HepG2 (cell line): ENCODE data around the gene FGF4. TPM values are rescaled to one million over a fixed set of nuclear protein-coding genes. Genes with fewer than 3 reads are reported as not detected.

ENCODE experiments used
- ATAC-seq: fragments of 200-7000 bp; cut with Tn5 transposase; 3 replicates; pipeline ENCODE4 v1.9.1; 2020; ENCODE audit warnings: mild to moderate bottlenecking, moderate library complexity
- BruUV-seq: library from RNA; stranded (reverse); fragments of 400-500 nt; replicated peaks from 2 replicates; lab custom pipeline; 2021; lab: Mats Ljungman, UMichigan
- CTCF ChIA-PET: fragments of 300-600 bp; formaldehyde crosslinking; extraction: SDS; loops from one replicate; lab custom pipeline; 2021; ENCODE audit warnings: low total read pairs, inconsistent platforms, low intra/inter-chr PET ratio; lab: Yijun Ruan, JAX
- POLR2A ChIA-PET: fragments of 350-600 bp; sonication (Branson Sonifier 250); formaldehyde crosslinking; loops from one replicate; lab custom pipeline; 2020; ENCODE audit warnings: antibody characterized with exemption, inconsistent platforms; lab: Yijun Ruan, JAX
- DNase-seq: peaks from one replicate; pipeline ENCODE4 v3.0.0-alpha.2; 2015; ENCODE audit warnings: low spot score
- FAIRE-seq: peaks from 3 replicates; lab custom pipeline; 2011; peaks lifted over from hg19 to GRCh38; lab: Jason Lieb, UNC
- H2AFZ ChIP-seq: one replicate; pipeline ENCODE4 v1.6.1; 2011; ENCODE audit warnings: low read length, inconsistent platforms
- H3K27ac ChIP-seq: fragments of 300-600 bp; 3 replicates; pipeline ENCODE4 v1.8.0; 2011; ENCODE audit warnings: mixed run types, mild to moderate bottlenecking, mixed read lengths, low read length, inconsistent platforms; ENCODE audit not compliant: insufficient read depth; ENCODE audit errors: extremely low read length
- H3K27me3 ChIP-seq, 2 experiments: fragments of 200-600 bp in 1 of 2; 2 replicates in 1 of 2; 3 replicates in 1 of 2; pipeline versions ENCODE4 v1.6.0 to v1.8.0; 2011; ENCODE audit warnings: low read length in 2 of 2, mild to moderate bottlenecking in 2 of 2, moderate library complexity in 2 of 2, inconsistent platforms in 1 of 2; ENCODE audit not compliant: insufficient read depth in 2 of 2, control insufficient read depth in 1 of 2
- H3K36me3 ChIP-seq, 2 experiments: fragments of 200-600 bp in 1 of 2; replicated peaks in 1 of 2; 2 replicates in 1 of 2; 3 replicates in 1 of 2; pipeline versions ENCODE4 v1.5.1 to v1.8.0; 2011; ENCODE audit warnings: low read length in 2 of 2, inconsistent platforms in 1 of 2; ENCODE audit not compliant: insufficient read depth in 2 of 2, control insufficient read depth in 1 of 2
- H3K4me1 ChIP-seq: 2 replicates; pipeline ENCODE4 v1.5.1; 2012; ENCODE audit warnings: low read length, inconsistent platforms; ENCODE audit not compliant: insufficient read depth
- H3K4me2 ChIP-seq: 2 replicates; pipeline ENCODE4 v1.6.0; 2011; ENCODE audit warnings: low read depth, low read length, inconsistent platforms
- H3K4me3 ChIP-seq, 3 experiments: fragments of 200-600 bp in 1 of 3; sonication (generic), shearing (Covaris generic) in 1 of 3; replicated peaks in 1 of 3; 2 replicates each; pipeline ENCODE4 v1.5.1; 2011 to 2016; ENCODE audit warnings: low read length in 3 of 3, inconsistent platforms in 2 of 3, low read depth in 2 of 3, mild to moderate bottlenecking in 2 of 3, control low read depth in 1 of 3, mixed read lengths in 1 of 3; ENCODE audit not compliant: insufficient read depth in 1 of 3
- H3K79me2 ChIP-seq: one replicate; pipeline ENCODE4 v1.6.1; 2011; ENCODE audit warnings: low read length, inconsistent platforms; ENCODE audit not compliant: insufficient read depth
- H3K9ac ChIP-seq: 2 replicates; pipeline ENCODE4 v1.6.0; 2011; ENCODE audit warnings: mild to moderate bottlenecking, low read depth, low read length, inconsistent platforms; ENCODE audit not compliant: insufficient read depth
- H3K9me3 ChIP-seq: 2 replicates; pipeline ENCODE4 v1.5.1; 2012; ENCODE audit warnings: mild to moderate bottlenecking, low read length
- H4K20me1 ChIP-seq: 2 replicates; pipeline ENCODE4 v1.6.0; 2011; ENCODE audit warnings: inconsistent platforms, mild to moderate bottlenecking, low read length, moderate library complexity; ENCODE audit not compliant: insufficient read depth
- CBX1 ChIP-seq: IDR thresholded peaks from one replicate; pipeline ENCODE4 v1.6.1; 2016; ENCODE audit warnings: antibody characterized with exemption, low read depth
- HBP1 ChIP-seq: IDR thresholded peaks from 2 replicates; pipeline ENCODE4 v1.6.1; 2016; ENCODE audit warnings: low read depth, control low read depth
- KDM6A ChIP-seq: IDR thresholded peaks from 2 replicates; pipeline ENCODE4 v1.6.1; 2016; ENCODE audit warnings: low read depth
- REST ChIP-seq, 2 experiments: IDR thresholded peaks; 2 replicates each; pipeline ENCODE4 v1.6.1; 2011 to 2012; ENCODE audit warnings: low read length in 2 of 2, borderline replicate concordance in 1 of 2, low read depth in 1 of 2, mild to moderate bottlenecking in 1 of 2, moderate library complexity in 1 of 2
- ZFP37 ChIP-seq: sonication (generic); formaldehyde crosslinking; IDR thresholded peaks from 2 replicates; pipeline ENCODE4 v1.4.0; 2020; ENCODE audit warnings: missing genetic modification reagents, borderline replicate concordance
- ZNF160 ChIP-seq: sonication (generic); formaldehyde crosslinking; IDR thresholded peaks from 2 replicates; pipeline ENCODE4 v1.8.0; 2022; ENCODE audit warnings: mild to moderate bottlenecking, inconsistent platforms, missing genetic modification reagents
- ZNF850 ChIP-seq: sonication (generic); formaldehyde crosslinking; conservative IDR thresholded peaks from 2 replicates; pipeline ENCODE4 v1.9.0; 2021; ENCODE audit warnings: mild to moderate bottlenecking, missing genetic modification reagents
- WGBS: methylation state at CpG from one replicate; pipeline ENCODE4 v1.1.6; 2017; ENCODE audit warnings: low lambda C conversion rate; 5-methylcytosine and 5-hydroxymethylcytosine counted together
- in situ Hi-C: cut with HindIII; loops from 2 replicates; pipeline ENCODE4 v1.10.0; 2017; ENCODE audit warnings: low pct_unique_long_range_greater_than_20kb; ENCODE audit not compliant: extremely low pct_ligation_motif_present
- intact Hi-C: fragments of 100-400 bp; cut with micrococcal nuclease; formaldehyde crosslinking; loops from one replicate; pipeline ENCODE4 v1.10.0; 2022; ENCODE audit not compliant: unreplicated experiment
- polyA plus RNA-seq, 8 experiments: library from polyadenylated mRNA; depleted of rRNA in 3 of 8; stranded (reverse) in 7 of 8; unstranded in 1 of 8; fragments of >200 nt; fragmentation: Illumina TruSeq in 4 of 8; extraction: Trizol in 4 of 8; gene quantifications; 2 replicates each; pipeline versions ENCODE4 v1.2.1 to v1.2.3, GENCODE V29; 2011 to 2016; ENCODE audit warnings: low read depth in 4 of 8, missing spikeins in 1 of 8, mixed read lengths in 1 of 8; ENCODE audit not compliant: insufficient read depth in 1 of 8
- total RNA-seq, 5 experiments: library from RNA; depleted of rRNA; stranded (reverse); fragments of >200 nt; fragmentation: Illumina TruSeq; extraction: Trizol; gene quantifications; 2 replicates each; pipeline ENCODE4 v1.2.3, GENCODE V29; 2016; ENCODE audit warnings: low read depth in 1 of 5

The FGF4 gene
- total and polyA plus RNA-seq, 2 of the 13 experiments (the other 11 are each of a cell fraction or from before 2014, with no cell fraction given): not detected

GRCh38 chr11:69813839-69814238, 38.7 kb upstream of the FGF4 start:
- intact Hi-C loops: no loop called here
- Histone ChIP-seq H2AFZ (no peak overlapping the region), H3K9ac (no peak overlapping the region), H3K9me3 (no peaks in the 10 kb centered on the region), H3K36me3 (no peaks in the 10 kb centered on the region), H3K27ac (no peak overlapping the region), H4K20me1 (0 out of 2 replicates have a peak, but pooled peaks cover 4% of the 10 kb centered on the region), H3K4me1 (no peaks in the 10 kb centered on the region), H3K27me3 (peaks cover 13 to 38% of the 10 kb centered on the region in 2 experiments; a peak in 4 of 5 replicates), H3K79me2 (no peaks in the 10 kb centered on the region), H3K4me3 (no peak overlapping the region), H3K4me2 (no peak overlapping the region)
- no peak for TF ChIP-seq REST (IDR thresholded peaks at IDR 0.05; ENCODE audit: borderline replicate concordance in 1 of 2, low read depth in 1 of 2, low read length in 2 of 2)
- no peak for TF ChIP-seq ZNF160
- TF ChIP-seq CBX1: no peak
- TF ChIP-seq ZNF850 (CRISPR knock-in tag): no peak
- TF ChIP-seq KDM6A (CRISPR knock-in tag): no peak
- no peak for TF ChIP-seq HBP1 (CRISPR knock-in tag)
- TF ChIP-seq ZFP37 (CRISPR knock-in tag): no peak
- CTCF ChIA-PET: no interaction called here
- 2% methylated on average over 2 of the region's 2 CpGs for WGBS
- in situ Hi-C loops: no loop called here
- DNase-seq (no peak), FAIRE-seq (no peak), ATAC-seq (no peak)
- POLR2A ChIA-PET: no interaction called here
- no TSS peak for BruUV-seq
